ENCODE data around the gene NEB.

NEB gene

DNA sequence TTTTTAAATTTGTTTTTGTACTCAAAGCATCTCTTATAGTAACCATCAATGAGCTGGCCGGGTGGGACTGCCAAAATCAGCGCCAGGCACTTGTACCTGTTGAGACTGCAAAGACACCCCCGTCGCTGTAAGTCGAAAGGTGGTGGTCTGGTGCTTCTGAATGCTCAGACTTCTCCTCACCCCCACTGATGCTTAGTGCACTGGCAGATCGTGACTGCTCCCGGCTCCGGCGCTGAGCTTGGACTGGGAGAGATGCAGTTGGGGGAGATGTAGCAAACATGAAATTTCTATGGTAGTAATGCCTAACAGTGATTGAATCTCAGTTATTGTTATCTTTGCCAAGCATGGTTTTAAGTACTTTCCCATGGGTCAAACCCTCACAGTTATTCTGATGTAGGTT, 244.0 kb downstream of the NEB start:
- FAIRE-seq = no peak
- DNase-seq (ENCODE audit: insufficient read length, low spot score) = no peak

GRCh38 chr2:151486053-151486452, 248.2 kb downstream of the NEB start:
- peak; percentile 74 for FAIRE-seq

GRCh38 chr2:151484100-151484499, 250.2 kb downstream of the NEB start:
- DNase-seq (ENCODE audit: insufficient read length, low spot score) (no peak), FAIRE-seq (no peak)

More at GRCh38 chr2:151486053-151486452, 248.2 kb downstream of the NEB start:
- DNase-seq (ENCODE audit: insufficient read length, low spot score) = no peak

- DNase-seq (ENCODE audit: insufficient read length, low spot score) = no peak
- FAIRE-seq = no peak
Observed at GRCh38 chr2:151483546-151483945, 250.7 kb downstream of the NEB start.

GRCh38 chr2:151482171-151482725, 252.0 kb downstream of the NEB start:
- DNase-seq (ENCODE audit: insufficient read length, low spot score) (no peak), FAIRE-seq (peak; percentile 40)

DNA sequence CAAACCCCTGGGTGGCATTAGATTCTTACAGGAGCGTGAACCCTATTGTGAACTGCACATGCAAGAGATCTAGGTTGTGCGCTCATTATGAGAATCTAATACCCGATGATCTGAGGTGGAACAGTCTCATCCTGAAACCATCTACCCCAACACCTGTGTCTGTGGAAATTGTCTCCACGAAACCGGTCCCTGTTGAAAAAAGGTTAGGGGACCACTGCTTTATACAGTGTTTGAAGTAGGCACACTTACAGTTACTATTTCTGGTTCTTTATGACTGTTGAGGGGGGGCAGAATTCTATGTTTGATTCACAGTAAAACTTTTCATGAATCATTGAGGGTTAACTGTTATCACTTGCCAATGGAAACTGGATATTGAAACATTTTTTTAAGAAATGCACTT, 252.5 kb downstream of the NEB start:
- FAIRE-seq = peak; percentile 62
- DNase-seq (ENCODE audit: insufficient read length, low spot score) = no peak

- FAIRE-seq (no peak), DNase-seq (ENCODE audit: insufficient read length, low spot score) (no peak)
Observed at GRCh38 chr2:151478011-151478410, 256.3 kb downstream of the NEB start.

GRCh38 chr2:151476287-151476686, 258.0 kb downstream of the NEB start:
- no peak for FAIRE-seq

DNA sequence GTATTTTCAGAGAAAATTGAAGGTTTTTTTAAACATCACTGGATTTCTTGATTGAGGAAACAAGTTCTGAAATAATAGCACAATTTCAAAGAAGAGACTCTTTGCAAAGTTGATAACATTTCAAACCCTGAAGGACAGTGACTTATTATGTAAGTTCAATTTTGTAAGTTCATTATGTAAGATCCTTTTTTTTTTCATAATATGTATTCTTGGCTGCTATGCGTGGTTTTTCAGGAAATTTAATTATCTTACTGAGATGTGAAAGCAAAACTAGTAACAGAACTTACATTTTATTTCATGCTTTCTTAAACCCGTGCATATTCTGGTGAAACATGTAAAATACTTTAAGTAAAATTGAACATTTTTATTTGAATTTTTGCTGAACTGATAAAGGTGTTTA, 259.2 kb downstream of the NEB start:
- DNase-seq (ENCODE audit: insufficient read length, low spot score) (no peak), FAIRE-seq (no peak)

More at GRCh38 chr2:151476287-151476686, 258.0 kb downstream of the NEB start:
- no peak for DNase-seq (ENCODE audit: insufficient read length, low spot score)

- FAIRE-seq (no peak), DNase-seq (ENCODE audit: insufficient read length, low spot score) (no peak)
Observed at GRCh38 chr2:151472966-151473365, 261.3 kb downstream of the NEB start.

GRCh38 chr2:151470556-151470955, 263.7 kb downstream of the NEB start:
- DNase-seq (ENCODE audit: insufficient read length, low spot score) = no peak
- FAIRE-seq = no peak

DNA sequence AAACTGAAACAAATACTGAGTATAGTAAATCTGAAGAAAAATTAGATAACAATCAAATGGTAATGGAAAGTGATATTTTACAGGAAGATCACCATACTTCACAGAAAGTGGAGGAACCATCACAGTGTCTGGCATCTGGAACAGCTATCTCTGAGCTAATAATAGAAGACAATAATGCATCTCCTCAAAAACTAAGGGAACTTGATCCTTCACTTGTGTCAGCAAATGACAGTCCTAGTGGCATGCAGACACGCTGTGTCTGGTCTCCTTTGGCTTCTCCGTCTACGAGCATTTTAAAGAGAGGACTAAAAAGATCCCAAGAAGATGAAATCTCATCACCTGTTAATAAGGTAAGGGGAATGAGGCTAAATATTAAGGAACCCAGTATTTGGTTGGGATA, 268.5 kb downstream of the NEB start:
- FAIRE-seq (no peak), DNase-seq (ENCODE audit: insufficient read length, low spot score) (no peak)

GRCh38 chr2:151459358-151459757, 274.9 kb downstream of the NEB start:
- DNase-seq (ENCODE audit: insufficient read length, low spot score) (no peak), FAIRE-seq (peak; percentile 23)

DNA sequence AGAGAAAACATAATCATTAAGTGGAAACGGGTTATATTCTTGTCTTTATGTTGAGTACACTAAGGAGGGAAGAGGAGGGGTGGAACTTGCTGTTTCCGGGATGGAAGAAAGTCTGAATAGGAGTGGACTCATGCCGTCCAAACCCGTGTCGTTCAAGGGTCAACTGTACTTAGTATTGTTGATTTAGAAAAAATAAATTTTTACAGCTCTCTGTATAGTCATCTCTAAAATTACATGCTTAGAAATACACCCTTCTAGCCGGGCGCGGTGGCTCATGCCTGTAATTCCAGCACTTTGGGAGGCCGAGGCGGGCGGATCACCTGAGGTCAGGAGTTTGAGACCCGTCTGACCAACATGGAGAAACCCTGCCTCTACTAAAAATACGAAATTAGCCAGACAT, 295.1 kb downstream of the NEB start:
- no peak for FAIRE-seq

DNA sequence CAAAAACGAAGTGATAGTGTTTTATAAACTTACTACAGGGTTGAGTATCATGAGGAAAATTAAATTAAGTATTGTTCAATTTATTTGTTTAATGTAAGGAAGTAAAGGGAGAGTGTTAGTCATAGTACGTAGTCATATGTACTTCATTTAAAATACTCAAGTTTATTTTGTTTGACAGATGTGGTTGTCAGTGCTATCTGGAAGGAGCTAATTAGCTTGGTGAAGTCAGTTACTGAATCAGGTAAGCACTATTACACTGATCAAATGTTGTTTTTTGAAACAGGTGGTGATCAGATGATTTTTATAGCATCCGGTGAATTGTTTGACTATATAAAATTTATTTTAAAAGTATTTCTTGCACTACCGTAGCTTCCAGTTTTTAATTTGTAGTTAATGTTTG, 295.8 kb downstream of the NEB start:
- FAIRE-seq = no peak
- no peak for DNase-seq (ENCODE audit: insufficient read length, low spot score)

More for the DNA sequence above, 295.1 kb downstream of the NEB start:
- DNase-seq (ENCODE audit: insufficient read length, low spot score) = no peak

DNA sequence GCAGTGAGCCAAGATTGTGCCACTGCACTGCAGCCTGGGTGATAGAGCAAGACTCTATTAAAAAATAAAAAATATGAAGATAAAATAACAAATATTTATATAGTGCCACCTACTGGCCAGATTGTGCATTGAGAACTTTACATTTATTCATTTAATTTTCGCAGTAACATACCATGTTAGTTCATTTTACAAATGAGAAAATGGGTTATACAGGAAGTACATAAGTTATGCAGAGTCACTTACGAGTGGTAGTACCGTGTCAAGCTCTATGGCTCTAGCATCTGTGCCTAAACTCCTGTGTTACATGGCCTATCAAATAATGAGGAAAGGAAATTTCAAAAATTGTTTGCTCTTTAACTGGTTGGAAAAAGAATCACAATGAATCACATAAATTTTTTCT, 296.6 kb downstream of the NEB start:
- DNase-seq (ENCODE audit: insufficient read length, low spot score) (no peak), FAIRE-seq (no peak)

All from GM19239 (cell line).